HG02759 (cell line): Measurements from ENCODE around the gene HHIP.

ENCODE experiments used
- ATAC-seq: cut with Tn5 transposase; IDR thresholded peaks from one replicate; pipeline ENCODE4 v1.9.1; 2021; ENCODE audit warnings: mild to moderate bottlenecking, moderate library complexity; ENCODE audit not compliant: unreplicated experiment

HHIP gene

GRCh38 chr4:144656850-144657249 lies 10.9 kb downstream of the HHIP start:
- no peak for ATAC-seq

- no peak for ATAC-seq
Observed at GRCh38 chr4:144658015-144658567, 12.1 kb downstream of the HHIP start.

GRCh38 chr4:144658903-144659302 lies 12.9 kb downstream of the HHIP start:
- ATAC-seq, result no peak

GRCh38 chr4:144659447-144659846 lies 13.5 kb downstream of the HHIP start:
- no peak for ATAC-seq

- ATAC-seq, result no peak
Observed at GRCh38 chr4:144663834-144664475, 18.0 kb downstream of the HHIP start.

- ATAC-seq, result no peak
Observed at GRCh38 chr4:144666539-144667175, 20.7 kb downstream of the HHIP start.

DNA sequence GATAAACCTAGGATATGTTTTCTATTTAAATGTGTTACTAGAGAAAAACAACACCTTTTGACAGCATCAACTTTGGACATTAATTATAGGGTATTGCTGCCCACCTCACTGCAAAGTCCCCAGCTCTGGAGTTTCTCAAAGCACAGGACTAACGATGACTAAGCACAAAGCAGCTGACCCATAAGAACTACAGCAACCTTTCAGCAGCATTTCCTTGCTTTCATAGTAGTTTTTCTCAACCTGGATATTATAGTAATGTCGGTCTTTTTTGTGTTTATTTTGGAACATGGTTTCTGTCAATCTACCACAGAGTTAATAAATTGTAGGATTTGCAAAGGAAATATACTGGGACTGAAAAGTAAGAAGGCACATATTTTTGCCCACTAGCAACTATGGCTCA lies 21.5 kb downstream of the HHIP start:
- ATAC-seq, result no peak

GRCh38 chr4:144670776-144671175 lies 24.8 kb downstream of the HHIP start:
- ATAC-seq, result no peak

GRCh38 chr4:144674711-144675110 lies 28.8 kb downstream of the HHIP start:
- no peak for ATAC-seq

DNA sequence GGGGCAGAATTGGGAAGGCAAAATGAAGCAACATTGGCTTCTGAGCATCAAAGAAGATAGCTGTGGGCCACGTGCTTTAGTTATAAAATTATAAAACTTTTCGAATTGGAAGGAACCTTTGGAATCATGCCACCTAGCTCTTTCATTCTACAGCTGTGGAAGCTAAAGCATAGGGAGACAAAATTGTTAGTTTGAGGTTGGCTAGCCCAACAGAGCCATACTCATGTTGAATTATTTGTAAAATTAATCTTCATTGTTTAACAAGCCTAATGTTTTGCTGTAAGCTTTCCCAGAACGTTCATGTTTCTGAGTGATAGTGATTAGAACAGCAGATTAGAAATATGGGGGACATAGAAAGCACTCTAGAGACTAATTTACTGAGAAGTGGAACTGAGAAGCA lies 35.9 kb downstream of the HHIP start:
- ATAC-seq, result no peak

DNA sequence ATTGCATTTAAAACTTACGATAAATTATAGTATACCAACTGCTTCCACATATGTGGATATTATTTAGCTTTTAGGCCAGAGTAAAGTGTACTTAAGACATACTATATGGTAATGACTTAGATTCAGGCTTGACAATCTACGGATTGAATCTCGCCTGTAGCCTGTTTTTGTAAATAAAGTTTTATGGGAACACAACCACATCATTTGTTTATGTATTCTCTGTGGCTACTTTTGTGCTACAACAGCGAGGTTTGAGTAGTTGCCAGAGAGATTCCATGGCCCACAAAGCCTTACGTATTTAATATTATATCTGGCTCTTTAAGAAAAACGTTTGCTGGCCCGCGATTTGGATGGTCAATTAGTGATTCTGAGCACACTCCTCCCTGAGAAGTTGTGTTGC lies 37.6 kb downstream of the HHIP start:
- no peak for ATAC-seq

DNA sequence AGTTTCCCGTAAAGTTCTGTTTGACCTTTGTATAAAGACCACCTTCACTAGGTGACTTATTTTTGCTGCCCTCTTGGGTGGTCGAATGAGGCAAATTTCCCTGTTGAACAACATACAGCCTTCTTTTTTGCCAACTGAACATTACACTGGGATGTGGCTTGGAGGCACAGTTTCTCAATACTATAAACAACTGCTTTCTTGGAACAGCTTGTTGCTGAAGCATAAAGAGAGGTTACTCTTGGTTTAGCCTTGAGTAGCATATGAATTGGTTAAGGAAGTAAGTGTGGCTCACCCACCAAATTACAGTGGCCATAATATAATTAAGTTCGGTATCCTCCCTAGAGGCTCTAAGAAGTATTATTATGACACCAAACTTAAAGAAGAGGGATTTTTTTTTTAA lies 40.0 kb downstream of the HHIP start:
- no peak for ATAC-seq

DNA sequence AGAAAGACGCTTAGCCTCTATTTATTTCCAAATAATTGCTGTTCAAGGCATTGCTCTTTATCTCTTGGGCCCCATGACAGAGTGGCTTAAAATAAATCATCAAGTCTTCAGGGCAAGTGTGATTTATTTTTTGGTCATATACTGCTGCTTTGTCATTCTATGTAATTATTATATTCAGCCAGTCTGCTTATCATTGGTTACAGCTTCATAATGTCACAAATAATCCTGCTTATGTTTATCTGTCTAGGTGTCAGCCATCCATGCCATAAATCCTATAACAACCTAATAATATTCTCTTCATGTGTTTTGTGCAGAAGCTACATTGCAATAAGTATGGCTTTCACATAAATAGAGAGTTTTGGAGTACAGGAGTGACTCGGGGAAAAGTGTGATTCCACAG lies 41.0 kb downstream of the HHIP start:
- no peak for ATAC-seq

DNA sequence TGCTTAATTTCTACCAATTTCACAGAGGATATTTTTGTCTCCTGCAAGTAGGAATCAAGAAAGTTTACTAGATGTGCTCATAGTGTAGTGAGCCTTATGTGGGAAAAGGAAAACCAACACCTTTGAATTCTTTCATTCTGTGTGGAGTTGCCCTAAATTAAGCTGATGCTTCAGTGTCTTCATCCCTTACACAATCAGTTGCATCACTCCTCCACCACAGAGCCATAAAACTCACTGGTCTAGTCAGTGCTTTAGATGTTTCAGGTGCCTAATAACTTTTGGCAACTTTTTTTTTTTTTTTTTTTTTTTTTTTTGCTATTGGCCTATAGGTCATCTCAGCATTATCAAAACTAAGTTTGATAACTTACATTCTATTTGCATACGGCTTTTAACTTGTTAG lies 41.5 kb downstream of the HHIP start:
- ATAC-seq, result no peak

GRCh38 chr4:144688035-144688569 lies 42.1 kb downstream of the HHIP start:
- no peak for ATAC-seq

DNA sequence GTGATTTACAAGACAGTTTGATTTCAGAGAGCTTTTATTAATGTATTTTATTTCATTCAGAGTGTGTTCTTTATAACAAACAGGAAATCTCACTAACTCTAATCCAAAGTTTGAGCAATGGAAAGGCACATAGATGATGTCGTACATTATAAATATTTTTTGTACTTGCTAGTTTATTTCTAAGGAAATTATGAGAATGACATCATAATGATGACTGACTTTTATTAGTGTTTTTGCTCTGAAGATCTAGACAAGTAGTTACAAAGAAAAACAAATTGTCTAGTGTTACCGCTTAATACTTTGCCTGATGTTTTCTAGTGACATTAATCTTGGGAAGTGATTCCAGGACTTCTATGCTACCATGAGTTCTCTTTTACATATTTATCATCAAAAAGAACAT lies 43.2 kb downstream of the HHIP start:
- ATAC-seq, result no peak

DNA sequence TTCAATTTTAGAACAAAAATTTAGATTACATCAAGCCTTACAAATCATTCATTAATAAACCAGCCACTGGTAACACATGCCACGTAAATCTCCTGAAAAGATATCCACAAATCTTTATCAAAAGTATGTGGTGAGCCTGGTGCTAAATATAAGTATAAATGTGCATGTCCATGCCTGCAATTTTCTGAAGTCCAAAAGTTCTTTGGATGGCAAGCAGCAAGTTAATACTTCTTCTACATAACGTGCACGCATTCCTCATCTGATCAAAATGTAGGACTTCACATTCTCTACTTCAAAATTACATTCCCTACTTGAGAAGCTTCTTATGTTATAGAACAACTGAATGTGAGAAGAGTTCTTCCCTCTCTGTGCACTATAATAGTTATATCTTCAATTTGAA lies 49.8 kb downstream of the HHIP start:
- no peak for ATAC-seq

GRCh38 chr4:144696376-144696775 lies 50.4 kb downstream of the HHIP start:
- ATAC-seq, result no peak

- no peak for ATAC-seq
Observed at GRCh38 chr4:144699565-144699964, 53.6 kb downstream of the HHIP start.

- no peak for ATAC-seq
Observed at GRCh38 chr4:144701683-144702233, 55.8 kb downstream of the HHIP start.

- no peak for ATAC-seq
Observed at GRCh38 chr4:144703494-144703893, 57.5 kb downstream of the HHIP start.
